ENCODE measurements around the gene AMACR.
A peak's percentile ranks its signal among the peaks of the same experiment; 100 is the strongest.

Gene AMACR

DNA sequence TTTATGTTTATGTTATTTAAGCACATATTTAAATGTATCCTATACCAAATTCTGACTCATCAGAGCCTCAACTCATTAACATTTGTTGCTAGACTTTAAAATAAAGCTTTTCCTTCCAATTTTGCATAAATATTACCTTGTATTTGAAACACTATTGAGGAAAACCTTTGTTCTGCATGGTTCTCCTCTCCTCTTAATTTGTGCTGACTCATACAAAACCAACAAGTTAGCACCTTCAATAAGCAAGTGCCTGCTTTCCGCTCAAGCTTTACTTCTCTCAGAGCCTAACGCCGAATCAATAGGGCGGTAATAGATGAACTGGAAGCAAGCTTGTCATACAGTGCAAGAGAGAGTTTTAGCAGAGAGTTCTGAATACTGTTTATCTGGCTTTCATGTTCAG is 7.9 kb downstream of the AMACR start:
- Histone ChIP-seq H3K4me1 (ENCODE audit: insufficient read depth, low read length, severe bottlenecking) (no peaks in the 10 kb centered on the region), H3K9ac (ENCODE audit: low read length) (no peak overlapping the region), H3K4me3 (ENCODE audit: low read depth, low read length, poor library complexity, severe bottlenecking) (no peak overlapping the region), H3K36me3 (ENCODE audit: insufficient read depth, low read length) (no peaks in the 10 kb centered on the region), H3K27me3 (ENCODE audit: insufficient read depth, low read length) (no peaks in the 10 kb centered on the region), H2AFZ (ENCODE audit: low read length) (no peak overlapping the region), H3K9me2 (ENCODE audit: low read depth, low read length) (no peaks in the 10 kb centered on the region), H3K79me2 (ENCODE audit: insufficient read depth, low read length) (no peaks in the 10 kb centered on the region), H3F3A (ENCODE audit: insufficient read depth, low read length) (no peaks in the 10 kb centered on the region), H4K20me1 (ENCODE audit: insufficient read depth, low read length) (no peaks in the 10 kb centered on the region), H3K4me2 (ENCODE audit: low read length) (no peak overlapping the region), H3K9me3 (ENCODE audit: low read length) (no peaks in the 10 kb centered on the region), H3K27ac (ENCODE audit: low read depth, low read length, poor library complexity, severe bottlenecking) (no peak overlapping the region)
- TF ChIP-seq EZH2 (IDR thresholded peaks at IDR 0.05; ENCODE audit: borderline replicate concordance, low read length): no peak
- TF ChIP-seq, protein P1, sequence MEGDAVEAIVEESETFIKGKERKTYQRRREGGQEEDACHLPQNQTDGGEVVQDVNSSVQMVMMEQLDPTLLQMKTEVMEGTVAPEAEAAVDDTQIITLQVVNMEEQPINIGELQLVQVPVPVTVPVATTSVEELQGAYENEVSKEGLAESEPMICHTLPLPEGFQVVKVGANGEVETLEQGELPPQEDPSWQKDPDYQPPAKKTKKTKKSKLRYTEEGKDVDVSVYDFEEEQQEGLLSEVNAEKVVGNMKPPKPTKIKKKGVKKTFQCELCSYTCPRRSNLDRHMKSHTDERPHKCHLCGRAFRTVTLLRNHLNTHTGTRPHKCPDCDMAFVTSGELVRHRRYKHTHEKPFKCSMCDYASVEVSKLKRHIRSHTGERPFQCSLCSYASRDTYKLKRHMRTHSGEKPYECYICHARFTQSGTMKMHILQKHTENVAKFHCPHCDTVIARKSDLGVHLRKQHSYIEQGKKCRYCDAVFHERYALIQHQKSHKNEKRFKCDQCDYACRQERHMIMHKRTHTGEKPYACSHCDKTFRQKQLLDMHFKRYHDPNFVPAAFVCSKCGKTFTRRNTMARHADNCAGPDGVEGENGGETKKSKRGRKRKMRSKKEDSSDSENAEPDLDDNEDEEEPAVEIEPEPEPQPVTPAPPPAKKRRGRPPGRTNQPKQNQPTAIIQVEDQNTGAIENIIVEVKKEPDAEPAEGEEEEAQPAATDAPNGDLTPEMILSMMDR (IDR thresholded peaks at IDR 0.05; ENCODE audit: low read length): no peak

DNA sequence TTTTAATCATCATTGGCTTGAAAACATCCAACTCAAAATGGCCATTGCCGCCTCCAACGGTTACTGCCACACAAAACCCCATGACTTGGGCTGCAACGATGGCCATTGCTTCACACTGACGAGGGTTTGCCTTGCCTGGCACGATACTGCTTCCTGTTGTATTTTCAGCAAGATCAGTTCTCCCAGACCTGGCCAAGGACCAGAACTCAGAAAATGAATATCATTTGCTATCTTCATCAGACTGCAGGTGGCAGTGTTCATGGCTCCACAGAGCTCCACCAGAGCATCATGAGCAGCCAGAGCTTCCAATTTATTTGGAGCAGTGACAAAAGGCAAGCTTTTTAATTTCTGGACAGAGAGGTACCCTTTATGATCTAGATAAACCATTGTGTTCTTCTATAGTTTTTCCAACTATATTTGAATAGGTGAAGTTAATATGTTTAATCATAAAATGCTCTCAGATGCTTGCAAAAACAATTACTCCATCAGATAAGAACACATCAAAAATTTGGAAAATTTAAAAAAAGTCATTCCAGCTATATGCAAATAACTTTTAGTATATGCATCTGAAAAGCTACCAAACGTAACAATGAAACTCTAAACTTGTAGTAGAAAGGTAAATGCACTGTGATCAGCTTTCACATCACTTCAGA is 10.4 kb downstream of the AMACR start:
- H3K4me2 ChIP-seq (ENCODE audit: low read length): no peak overlapping the region

DNA sequence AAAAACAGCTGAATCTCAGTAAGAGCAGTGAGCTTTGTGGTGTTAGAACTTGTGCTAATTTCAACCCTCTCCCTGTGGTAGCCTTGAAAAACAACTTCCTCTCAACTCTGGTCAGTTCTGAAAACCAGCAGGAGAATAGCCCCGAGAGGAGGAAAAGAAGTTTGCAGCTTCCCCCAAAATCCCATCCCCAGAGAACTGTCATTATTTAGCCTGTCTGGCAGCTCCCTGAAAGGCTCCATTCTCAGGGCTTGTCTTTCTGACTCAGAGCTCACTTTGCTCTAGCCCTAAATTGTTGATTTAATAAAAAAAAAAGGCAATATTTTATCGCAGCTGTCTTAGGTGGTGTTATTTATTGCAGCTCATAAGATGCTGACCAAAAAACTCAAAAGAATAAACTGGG is 12.0 kb downstream of the AMACR start:
- H3K4me1 ChIP-seq (ENCODE audit: insufficient read depth, low read length, severe bottlenecking): no peaks in the 10 kb centered on the region
- no peaks in the 10 kb centered on the region for H3K9me3 ChIP-seq (ENCODE audit: low read length)
- no peaks in the 10 kb centered on the region for H3K36me3 ChIP-seq (ENCODE audit: insufficient read depth, low read length)
- no peak overlapping the region for H3K9ac ChIP-seq (ENCODE audit: low read length)
- no peak overlapping the region for H3K27ac ChIP-seq (ENCODE audit: low read depth, low read length, poor library complexity, severe bottlenecking)
- H3K4me2 ChIP-seq (ENCODE audit: low read length): no peak overlapping the region
- H4K20me1 ChIP-seq (ENCODE audit: insufficient read depth, low read length): no peaks in the 10 kb centered on the region
- no peak for TF ChIP-seq EZH2 (IDR thresholded peaks at IDR 0.05; ENCODE audit: borderline replicate concordance, low read length)
- TF ChIP-seq, protein P1 (IDR thresholded peaks at IDR 0.05; ENCODE audit: low read length): no peak
- H3K4me3 ChIP-seq (ENCODE audit: low read depth, low read length, poor library complexity, severe bottlenecking): no peak overlapping the region
- no peaks in the 10 kb centered on the region for H3K79me2 ChIP-seq (ENCODE audit: insufficient read depth, low read length)
- no peak overlapping the region for H2AFZ ChIP-seq (ENCODE audit: low read length)
- no peaks in the 10 kb centered on the region for H3F3A ChIP-seq (ENCODE audit: insufficient read depth, low read length)
- H3K9me2 ChIP-seq (ENCODE audit: low read depth, low read length): no peaks in the 10 kb centered on the region
- H3K27me3 ChIP-seq (ENCODE audit: insufficient read depth, low read length): no peaks in the 10 kb centered on the region

More for the DNA sequence above, 10.4 kb downstream of the AMACR start:
- Histone ChIP-seq H3K36me3 (ENCODE audit: insufficient read depth, low read length) (no peaks in the 10 kb centered on the region), H2AFZ (ENCODE audit: low read length) (no peak overlapping the region), H3K4me1 (ENCODE audit: insufficient read depth, low read length, severe bottlenecking) (no peaks in the 10 kb centered on the region), H3K79me2 (ENCODE audit: insufficient read depth, low read length) (no peaks in the 10 kb centered on the region), H3K9ac (ENCODE audit: low read length) (no peak overlapping the region), H3K9me3 (ENCODE audit: low read length) (no peaks in the 10 kb centered on the region), H3F3A (ENCODE audit: insufficient read depth, low read length) (no peaks in the 10 kb centered on the region), H3K27me3 (ENCODE audit: insufficient read depth, low read length) (no peaks in the 10 kb centered on the region), H3K27ac (ENCODE audit: low read depth, low read length, poor library complexity, severe bottlenecking) (no peak overlapping the region), H3K4me3 (ENCODE audit: low read depth, low read length, poor library complexity, severe bottlenecking) (no peak overlapping the region), H4K20me1 (ENCODE audit: insufficient read depth, low read length) (no peaks in the 10 kb centered on the region), H3K9me2 (ENCODE audit: low read depth, low read length) (no peaks in the 10 kb centered on the region)
- TF ChIP-seq, protein P1 (IDR thresholded peaks at IDR 0.05; ENCODE audit: low read length): peak; percentile 67
- no peak for TF ChIP-seq EZH2 (IDR thresholded peaks at IDR 0.05; ENCODE audit: borderline replicate concordance, low read length)

All from OCI-LY1 (cell line).